SK-N-SH treated with all-trans-retinoic acid at 6 μM for 48 hours (cell line): ENCODE data around the gene FBN3.

ENCODE experiments used
- PPARA ChIP-seq: fragments of 250-450 bp; sonication (Bioruptor Pico); IDR thresholded peaks from 2 replicates; pipeline ENCODE4 v1.5.0; 2020; ENCODE audit warnings: mild to moderate bottlenecking, borderline replicate concordance
- TF ChIP-seq, protein P1 (sequence below): fragments of 250-450 bp; sonication (Bioruptor Pico); IDR thresholded peaks from 2 replicates; pipeline ENCODE4 v1.8.0; 2020; ENCODE audit warnings: mild to moderate bottlenecking, moderate library complexity, borderline replicate concordance
- TF ChIP-seq, protein P2 (sequence below): fragments of 250-450 bp; sonication (Bioruptor Pico); IDR thresholded peaks from 2 replicates; pipeline ENCODE4 v1.5.1; 2020; ENCODE audit warnings: low read depth, mild to moderate bottlenecking, moderate library complexity

DNA sequence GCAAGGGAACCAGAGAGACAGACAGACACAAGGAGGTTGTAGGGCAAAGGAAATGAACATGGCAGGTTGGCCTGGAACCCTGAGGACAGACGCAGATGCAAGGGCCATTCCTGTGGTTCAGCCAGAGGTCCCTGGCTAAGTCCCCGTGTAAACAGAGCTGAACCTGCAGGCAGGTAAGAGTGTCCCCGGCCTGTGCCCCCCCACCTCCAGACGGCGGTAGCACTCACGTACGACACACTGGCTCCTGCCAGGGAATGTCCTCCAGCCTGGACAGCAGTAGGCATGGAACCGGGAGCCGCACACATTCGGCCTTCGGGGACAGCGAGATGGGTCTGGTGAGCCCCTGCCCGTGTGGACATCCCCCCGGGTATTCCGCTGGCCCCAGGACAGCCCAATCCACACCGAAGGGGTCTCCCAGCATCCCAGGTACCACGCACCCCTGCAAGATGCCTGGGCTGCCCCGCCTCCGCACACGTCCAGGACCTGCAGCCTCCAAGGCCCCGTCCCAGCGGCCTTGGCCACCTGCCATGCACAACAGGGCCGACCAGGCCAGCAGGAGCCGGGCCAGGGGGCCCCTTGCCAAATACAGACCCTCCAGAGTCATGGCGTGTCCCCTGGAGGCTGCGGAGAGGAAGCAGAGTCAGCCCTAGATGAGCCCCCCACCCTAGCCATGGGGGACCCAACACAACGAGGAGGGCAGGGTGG lies 2.4 kb downstream of the FBN3 start:
- no peak for TF ChIP-seq PPARA (CRISPR knock-in tag)
- TF ChIP-seq, protein P1, sequence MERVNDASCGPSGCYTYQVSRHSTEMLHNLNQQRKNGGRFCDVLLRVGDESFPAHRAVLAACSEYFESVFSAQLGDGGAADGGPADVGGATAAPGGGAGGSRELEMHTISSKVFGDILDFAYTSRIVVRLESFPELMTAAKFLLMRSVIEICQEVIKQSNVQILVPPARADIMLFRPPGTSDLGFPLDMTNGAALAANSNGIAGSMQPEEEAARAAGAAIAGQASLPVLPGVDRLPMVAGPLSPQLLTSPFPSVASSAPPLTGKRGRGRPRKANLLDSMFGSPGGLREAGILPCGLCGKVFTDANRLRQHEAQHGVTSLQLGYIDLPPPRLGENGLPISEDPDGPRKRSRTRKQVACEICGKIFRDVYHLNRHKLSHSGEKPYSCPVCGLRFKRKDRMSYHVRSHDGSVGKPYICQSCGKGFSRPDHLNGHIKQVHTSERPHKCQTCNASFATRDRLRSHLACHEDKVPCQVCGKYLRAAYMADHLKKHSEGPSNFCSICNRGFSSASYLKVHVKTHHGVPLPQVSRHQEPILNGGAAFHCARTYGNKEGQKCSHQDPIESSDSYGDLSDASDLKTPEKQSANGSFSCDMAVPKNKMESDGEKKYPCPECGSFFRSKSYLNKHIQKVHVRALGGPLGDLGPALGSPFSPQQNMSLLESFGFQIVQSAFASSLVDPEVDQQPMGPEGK (CRISPR knock-in tag) = no peak
- TF ChIP-seq, protein P2, sequence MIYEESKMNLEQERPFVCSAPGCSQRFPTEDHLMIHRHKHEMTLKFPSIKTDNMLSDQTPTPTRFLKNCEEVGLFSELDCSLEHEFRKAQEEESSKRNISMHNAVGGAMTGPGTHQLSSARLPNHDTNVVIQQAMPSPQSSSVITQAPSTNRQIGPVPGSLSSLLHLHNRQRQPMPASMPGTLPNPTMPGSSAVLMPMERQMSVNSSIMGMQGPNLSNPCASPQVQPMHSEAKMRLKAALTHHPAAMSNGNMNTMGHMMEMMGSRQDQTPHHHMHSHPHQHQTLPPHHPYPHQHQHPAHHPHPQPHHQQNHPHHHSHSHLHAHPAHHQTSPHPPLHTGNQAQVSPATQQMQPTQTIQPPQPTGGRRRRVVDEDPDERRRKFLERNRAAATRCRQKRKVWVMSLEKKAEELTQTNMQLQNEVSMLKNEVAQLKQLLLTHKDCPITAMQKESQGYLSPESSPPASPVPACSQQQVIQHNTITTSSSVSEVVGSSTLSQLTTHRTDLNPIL (CRISPR knock-in tag) = no peak
